NCI-H146 (cell line): ENCODE measurements around the gene NUDT7.

Source experiments
- DNase-seq: peaks from one replicate; lab custom pipeline; 2025; lab: John Stamatoyannopoulos, UW

The NUDT7 gene

DNA sequence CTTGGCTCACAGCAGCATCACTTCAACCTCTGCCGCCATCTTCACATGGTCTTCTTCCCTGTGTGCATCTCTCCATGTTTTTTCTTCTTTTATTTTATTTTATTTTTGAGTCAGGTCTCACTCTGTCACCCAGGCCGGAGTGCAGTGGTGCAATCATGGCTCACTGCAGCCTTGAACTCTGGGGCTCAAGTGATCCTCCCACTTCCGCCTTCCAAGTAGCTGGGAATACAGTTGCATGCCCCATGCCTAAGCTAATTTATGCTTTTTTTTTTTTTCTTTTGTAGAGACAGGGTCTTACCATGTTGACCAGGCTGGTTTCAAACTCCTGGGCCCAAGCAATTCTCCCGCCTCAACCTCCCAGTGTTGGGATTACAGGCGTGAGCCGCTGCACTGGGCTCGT lies 1.9 kb downstream of the NUDT7 start:
- DNase-seq = no peak

- no peak for DNase-seq
Observed at GRCh38 chr16:77729951-77730350, 7.6 kb downstream of the NUDT7 start.

GRCh38 chr16:77732241-77732946 lies 10.1 kb downstream of the NUDT7 start:
- no peak for DNase-seq

DNA sequence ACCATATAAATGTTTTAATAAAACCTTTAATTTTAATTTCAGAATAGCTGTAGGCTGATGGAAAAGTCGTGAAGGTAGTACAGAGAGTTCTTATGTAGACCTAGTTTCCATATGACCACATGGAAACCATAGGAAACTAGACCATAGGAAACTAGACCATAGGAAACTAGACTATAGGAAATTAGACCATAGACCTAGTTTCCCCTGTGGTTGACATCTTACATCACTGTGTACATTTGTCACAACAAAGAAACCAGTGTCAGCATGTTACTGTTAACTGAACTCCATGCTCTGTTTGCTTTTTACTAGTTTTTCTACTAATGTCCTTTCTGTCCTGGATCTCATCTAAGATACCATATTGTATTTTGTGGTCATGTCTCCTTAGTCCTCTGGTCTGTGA lies 14.6 kb downstream of the NUDT7 start:
- no peak for DNase-seq

GRCh38 chr16:77738706-77739558 lies 16.6 kb downstream of the NUDT7 start:
- DNase-seq = no peak

- no peak for DNase-seq
Observed at GRCh38 chr16:77739559-77739892, 17.2 kb downstream of the NUDT7 start.

GRCh38 chr16:77744141-77744540 lies 21.8 kb downstream of the NUDT7 start:
- peak; percentile 9 for DNase-seq

DNA sequence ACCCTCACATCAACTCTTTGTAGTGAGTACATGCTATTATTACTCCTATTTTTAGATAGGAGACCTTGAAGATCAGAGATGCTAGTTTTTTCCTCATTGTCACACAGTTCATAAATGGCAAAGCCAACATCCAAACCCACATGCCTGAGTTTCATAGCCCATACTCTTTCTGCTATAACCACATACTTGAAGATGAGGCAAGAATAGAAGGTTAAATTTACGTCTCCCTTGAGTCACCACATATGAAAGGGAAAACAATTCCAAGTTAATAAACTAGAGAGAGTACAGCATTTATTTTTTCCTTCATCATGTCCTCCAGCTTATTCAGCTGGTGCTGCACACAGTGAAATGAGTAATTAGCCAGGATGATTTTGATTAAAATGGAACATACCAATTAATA lies 23.7 kb downstream of the NUDT7 start:
- no peak for DNase-seq

GRCh38 chr16:77748421-77749005 lies 26.2 kb downstream of the NUDT7 start:
- DNase-seq = no peak

GRCh38 chr16:77749415-77749814 lies 27.1 kb downstream of the NUDT7 start:
- no peak for DNase-seq

GRCh38 chr16:77758046-77758445 lies 35.7 kb downstream of the NUDT7 start:
- DNase-seq = no peak

DNA sequence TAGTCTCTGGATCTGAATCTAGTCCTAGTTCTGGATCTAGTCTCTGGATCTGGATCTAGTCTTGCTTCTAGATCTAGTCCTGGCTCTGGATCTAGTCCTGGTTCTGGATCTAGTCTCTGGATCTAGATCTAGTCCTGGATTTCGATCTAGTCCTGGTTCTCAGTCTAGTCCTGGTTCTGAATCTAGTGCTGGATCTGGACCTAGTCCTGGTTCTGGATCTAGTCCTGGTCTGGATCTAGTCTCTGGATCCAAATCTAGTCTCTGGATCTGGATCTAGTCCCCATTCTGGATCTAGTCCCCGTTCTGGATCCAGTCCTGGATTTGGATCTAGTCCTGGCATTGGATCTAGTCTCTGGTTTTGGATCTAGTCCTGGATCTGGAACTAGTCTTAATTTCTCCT lies 36.2 kb downstream of the NUDT7 start:
- DNase-seq = no peak

DNA sequence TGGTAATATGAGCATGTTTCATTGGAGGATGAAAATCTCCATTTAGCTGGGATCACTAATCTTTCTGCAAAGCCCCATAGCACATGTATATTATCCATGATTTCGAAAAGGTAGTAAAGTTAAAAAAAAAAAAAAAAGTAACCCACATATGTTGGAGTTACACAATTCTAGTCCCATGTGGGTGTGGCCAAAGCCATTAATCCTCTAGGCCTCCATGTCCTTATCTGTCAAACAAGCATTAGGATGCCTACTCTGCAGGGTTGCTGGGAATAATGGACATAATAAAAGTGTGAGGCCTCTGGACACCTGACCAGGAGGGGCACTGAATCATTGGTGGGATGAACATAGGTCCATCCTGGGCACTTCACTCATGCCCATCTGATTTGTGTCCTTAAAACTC lies 36.9 kb downstream of the NUDT7 start:
- no peak for DNase-seq

- DNase-seq = no peak
Observed at GRCh38 chr16:77759821-77760220, 37.5 kb downstream of the NUDT7 start.

DNA sequence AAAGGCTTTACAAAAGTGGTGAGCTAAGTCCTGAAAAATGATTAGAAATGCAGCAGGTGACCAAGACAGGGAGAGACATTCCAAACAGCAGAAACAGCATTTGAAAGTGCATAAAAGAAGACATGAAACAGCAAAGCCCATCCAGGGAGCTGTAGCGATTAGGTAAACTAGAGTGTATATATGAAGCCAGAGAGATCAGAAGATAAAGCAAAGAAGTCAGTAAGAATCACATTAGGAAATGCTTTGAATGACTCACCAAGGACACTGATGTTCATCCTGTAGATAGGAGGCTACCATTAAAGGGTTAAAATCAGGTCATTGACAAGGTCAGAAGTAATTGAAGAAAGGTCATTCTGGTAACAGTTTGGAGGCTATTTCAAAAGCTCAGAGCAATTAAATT lies 38.5 kb downstream of the NUDT7 start:
- DNase-seq = no peak

DNA sequence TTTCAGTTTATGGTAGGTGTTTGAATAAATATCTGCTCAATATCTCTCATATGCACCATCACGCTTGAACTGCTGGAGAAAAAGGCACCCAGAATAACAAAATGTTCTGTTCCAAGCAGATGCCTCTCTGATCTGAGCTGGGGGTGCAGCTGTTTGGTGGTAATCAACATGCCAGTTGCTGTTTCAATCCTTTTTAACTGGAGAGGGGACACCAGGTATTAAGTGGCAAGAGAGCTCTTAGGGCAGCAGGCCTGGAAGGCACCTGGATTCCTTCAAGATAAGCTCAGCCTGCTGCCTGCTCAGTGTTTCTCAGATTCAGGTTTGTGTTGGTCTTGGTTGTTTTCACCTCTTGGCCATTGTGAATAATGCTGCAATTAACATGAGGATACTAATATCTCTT lies 38.9 kb downstream of the NUDT7 start:
- no peak for DNase-seq

GRCh38 chr16:77762262-77762661 lies 39.9 kb downstream of the NUDT7 start:
- DNase-seq = no peak

DNA sequence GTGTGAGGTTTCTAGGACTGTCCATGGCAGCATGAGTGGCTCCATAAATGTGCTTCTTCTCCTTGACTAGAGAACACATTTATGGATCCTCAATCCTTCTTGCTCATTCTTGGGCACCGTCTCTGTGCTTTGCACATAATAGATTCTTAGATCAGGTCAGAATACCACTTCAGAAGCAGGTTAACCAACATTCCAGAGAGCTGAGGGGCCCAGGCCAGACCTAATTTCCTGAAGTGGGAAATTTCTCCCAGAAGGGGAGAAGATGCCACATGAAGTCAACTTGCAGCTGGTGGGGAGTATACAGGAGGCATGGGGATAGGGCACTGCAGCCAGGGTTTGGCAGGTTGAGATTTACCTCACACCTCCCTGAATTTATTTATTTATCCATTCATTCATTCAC lies 41.7 kb downstream of the NUDT7 start:
- no peak for DNase-seq

DNA sequence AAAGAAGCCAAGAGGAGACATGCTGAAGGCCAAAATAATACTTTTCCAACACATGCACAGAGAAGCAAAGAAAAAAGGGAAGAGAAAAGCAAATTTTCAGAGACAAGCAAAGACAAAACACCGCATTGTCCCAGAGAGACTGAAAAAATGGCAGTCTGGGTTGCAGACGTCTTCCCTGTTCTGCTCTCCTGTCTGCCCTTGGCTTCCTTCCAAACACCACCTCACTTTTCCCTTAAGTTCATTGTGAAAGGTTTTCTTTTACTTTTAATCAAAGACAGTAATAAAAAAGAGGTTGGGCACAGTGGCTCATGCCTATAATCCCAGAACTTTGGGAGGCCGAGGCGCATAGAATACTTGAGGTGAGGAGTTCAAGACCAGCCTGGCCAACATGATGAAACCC lies 44.9 kb downstream of the NUDT7 start:
- no peak for DNase-seq

DNA sequence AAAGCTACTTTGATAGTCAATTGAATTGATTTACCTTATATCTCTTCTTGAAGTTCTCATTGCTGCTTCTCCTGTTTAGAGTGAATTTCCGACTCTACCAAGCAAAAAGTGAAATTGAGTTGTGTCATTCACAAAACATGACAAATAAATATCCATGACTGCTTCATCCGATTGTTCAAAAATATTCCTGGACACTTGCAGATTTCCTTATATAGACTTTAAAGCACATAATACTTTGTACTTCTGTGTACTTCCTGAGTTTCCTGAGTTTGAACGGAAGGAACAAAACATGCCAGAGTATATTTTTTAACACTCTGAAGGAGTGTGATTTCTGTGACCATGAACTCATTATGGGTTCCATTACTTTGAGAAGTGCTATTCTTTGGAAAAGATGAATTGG lies 45.5 kb downstream of the NUDT7 start:
- no peak for DNase-seq

DNA sequence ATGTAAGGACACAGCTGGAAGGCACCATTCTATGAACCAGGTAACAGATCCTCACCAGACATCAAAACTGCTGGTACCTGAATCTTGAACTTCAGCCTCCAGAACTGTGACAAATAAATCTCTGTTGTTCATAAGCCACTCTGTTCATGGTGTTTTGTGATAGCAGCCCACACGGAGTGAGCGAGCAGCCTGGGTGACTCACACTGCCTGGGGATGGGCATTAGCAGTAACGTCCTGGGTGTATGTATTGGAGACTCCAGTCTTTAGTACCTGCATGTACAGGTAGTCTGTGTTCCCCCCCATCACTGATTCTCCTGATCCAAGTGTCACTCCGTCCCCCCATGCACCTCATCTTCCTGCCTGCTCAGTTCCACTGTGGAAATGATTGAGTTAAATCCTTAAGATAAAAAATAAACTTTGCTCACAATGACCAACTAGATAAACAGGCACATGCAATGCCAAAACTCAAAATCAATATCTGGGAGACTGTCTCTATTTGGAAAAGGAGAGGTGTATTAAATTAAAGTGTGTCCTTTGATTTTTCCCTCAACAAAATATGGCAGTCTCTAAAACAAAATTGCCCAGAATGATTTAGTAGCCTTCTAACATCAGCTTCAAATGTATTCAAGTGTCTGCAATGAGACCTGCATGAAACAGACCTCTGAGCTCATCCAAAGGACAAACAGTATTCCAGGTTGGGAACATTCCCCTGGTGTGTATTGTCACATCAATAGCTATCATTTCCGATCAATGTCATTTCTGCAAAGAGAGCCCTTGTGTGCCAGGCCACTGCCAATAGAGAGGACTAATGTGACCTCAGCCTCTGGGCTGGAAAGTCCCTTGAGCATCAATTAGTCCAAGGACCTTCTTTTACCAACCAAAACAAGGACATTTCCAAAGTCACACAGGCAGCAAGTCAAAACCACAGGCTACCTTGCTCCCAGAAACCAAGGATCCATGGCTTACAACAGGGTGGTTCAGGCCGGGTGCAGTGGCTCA lies 53.9 kb downstream of the NUDT7 start:
- no peak for DNase-seq

DNA sequence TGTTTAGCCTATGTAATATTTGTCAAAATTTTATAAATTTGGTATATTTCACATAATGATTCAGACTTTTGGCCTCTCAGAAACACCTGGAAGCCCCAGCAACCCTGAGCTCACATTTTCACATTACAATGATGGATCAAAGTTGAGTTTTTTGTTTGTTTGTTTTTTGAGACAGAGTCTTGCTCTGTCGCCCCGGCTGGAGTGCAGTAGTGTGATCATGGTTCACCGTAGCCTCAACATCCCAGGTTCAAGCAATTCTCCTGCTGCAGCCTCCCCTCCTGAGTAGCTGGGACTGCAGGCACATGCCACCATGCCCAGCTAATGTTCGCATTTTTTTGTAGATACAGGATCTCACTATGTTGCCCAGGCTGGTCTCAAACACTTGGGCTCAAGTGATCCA lies 55.4 kb downstream of the NUDT7 start:
- DNase-seq = no peak
